Measurements from ENCODE around the gene KRTAP10-1.

- no peak for TF ChIP-seq POLR2A (IDR thresholded peaks at IDR 0.05)
- no peak for TF ChIP-seq CTCF (IDR thresholded peaks at IDR 0.05 in 4 of 5, conservative IDR thresholded peaks at IDR 0.05 in 1 of 5)
Measured at GRCh38 chr21:44550807-44551206, 10.8 kb upstream of the KRTAP10-1 start.
